Peyer's patch (tissue), 4 donors: ENCODE results near the gene DNAH3. TPM values are rescaled to one million over a fixed set of nuclear protein-coding genes. Genes with fewer than 3 reads are reported as not detected.
"Not testable (repeated sequence)": the region's sequence is repeated elsewhere in the genome, so short reads cannot be mapped to it uniquely, and the experiment has no call there.

Experiments
- DNase-seq, 3 donors: peaks; one replicate each; pipeline ENCODE4 v3.0.0-alpha.2; 2017 to 2019
- H3K27ac ChIP-seq, 4 donors: fragments of 200-600 bp; sonication (generic); one replicate each; pipeline ENCODE4 v1.5.1; 2016 to 2019
- H3K27me3 ChIP-seq, 2 donors: fragments of 200-600 bp; sonication (generic); one replicate each; pipeline ENCODE4 v1.5.1; 2019
- H3K36me3 ChIP-seq, 3 donors: fragments of 200-600 bp; sonication (generic); one replicate each; pipeline ENCODE4 v1.5.1; 2016 to 2019
- H3K4me1 ChIP-seq, 4 donors: fragments of 200-600 bp; sonication (generic); one replicate each; pipeline ENCODE4 v1.5.1; 2016 to 2019
- H3K4me3 ChIP-seq, 4 donors: fragments of 200-600 bp; sonication (generic); 1 replicate in 3 of 4; 2 replicates in 1 of 4; pipeline ENCODE4 v1.5.1; 2016 to 2019; ENCODE audit warnings: mild to moderate bottlenecking in 1 of 4
- H3K9me3 ChIP-seq, 4 donors: fragments of 200-600 bp; sonication (generic); one replicate each; pipeline ENCODE4 v1.5.1; 2016 to 2019; ENCODE audit warnings: mild to moderate bottlenecking in 1 of 4
- POLR2A ChIP-seq, 2 donors: fragments of 450-650 bp; IDR thresholded peaks; one replicate each; pipeline ENCODE4 v1.5.1; 2017; ENCODE audit warnings: antibody characterized with exemption in 2 of 2, mild to moderate bottlenecking in 2 of 2, moderate library complexity in 2 of 2
- total RNA-seq, 4 donors: library from RNA; depleted of rRNA; stranded (reverse); fragments of >200 nt; gene quantifications; one replicate each; pipeline ENCODE4 v1.1.0, GENCODE V29; 2016
- TF ChIP-seq, protein P1 (sequence below), 6 experiments: fragments of 450-650 bp in 4 of 6; fragments of 200-600 bp in 2 of 6; sonication (generic) in 1 of 6; IDR thresholded peaks; one replicate each; pipeline ENCODE4 v1.5.1; 2017 to 2019; ENCODE audit warnings: antibody characterized with exemption in 6 of 6, mild to moderate bottlenecking in 3 of 6, moderate library complexity in 1 of 6

The DNAH3 gene
- total RNA-seq, 4 donors from 2014 or later: 2.1 to 6.7 (median 4.5) TPM

DNA sequence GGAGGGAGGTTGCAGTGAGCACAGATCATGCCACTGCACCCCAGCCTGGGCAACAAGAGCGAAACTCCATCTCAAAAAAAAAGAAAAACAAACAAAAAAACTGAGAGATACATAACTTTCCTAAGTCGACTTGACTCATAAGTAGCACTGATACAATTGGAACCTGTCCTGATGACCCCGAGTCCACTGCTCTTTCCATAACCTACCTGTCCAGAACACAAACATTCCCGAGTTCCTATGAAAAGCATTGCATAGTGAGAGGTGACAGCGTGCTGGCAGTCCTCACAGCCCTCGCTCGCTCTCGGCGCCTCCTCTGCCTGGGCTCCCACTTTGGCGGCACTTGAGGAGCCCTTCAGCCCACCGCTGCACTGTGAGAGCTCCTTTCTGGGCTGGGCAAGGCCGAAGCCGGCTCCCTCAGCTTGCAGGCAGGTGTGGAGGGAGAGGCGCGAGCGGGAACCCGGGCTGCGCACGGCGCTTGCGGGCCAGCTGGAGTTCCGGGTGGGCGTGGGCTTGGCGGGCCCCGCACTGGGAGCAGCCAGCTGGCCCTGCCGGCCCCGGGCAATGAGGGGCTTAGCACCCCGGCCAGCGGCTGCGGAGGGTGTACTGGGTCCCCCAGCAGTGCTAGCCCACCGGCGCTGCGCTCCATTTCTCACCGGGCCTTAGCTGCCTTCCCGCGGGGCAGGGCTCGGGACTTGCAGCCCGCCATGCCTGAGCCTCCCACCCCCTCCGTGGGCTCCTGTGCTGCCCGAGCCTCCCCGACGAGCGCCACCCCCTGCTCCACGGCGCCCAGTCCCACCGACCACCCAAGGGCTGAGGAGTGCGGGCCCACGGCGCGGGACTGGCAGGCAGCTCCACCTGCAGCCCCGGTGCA is 1.7 kb upstream of the DNAH3 start:
- H3K27me3 ChIP-seq, H3K4me1 ChIP-seq, H3K4me3 ChIP-seq, H3K36me3 ChIP-seq, H3K27ac ChIP-seq, DNase-seq, H3K9me3 ChIP-seq: not testable (repeated sequence)

DNA sequence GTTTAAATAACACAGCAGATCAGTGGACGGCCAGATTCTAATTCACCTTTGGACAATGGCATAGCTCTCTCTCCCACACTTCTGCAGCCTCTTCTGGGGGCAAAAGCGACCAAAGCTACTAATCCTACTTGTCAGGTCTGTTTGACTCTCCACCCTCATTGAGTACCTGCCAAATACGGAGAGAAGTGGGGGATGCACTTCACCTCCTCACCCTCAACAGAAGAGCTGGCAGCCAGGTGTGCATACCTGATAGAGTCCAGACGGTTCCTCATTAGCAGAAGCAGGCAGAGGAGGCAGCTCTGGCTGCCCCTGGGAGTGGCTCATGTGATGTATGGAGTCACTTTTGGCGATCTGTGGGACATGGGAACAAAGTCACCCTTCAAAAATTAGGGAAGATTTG is 4.9 kb downstream of the DNAH3 start:
- Histone ChIP-seq H3K4me1 (no peaks in the 10 kb centered on the region), H3K9me3 (no peaks in the 10 kb centered on the region), H3K27ac (no peak overlapping the region), H3K27me3 (no peaks in the 10 kb centered on the region), H3K4me3 (no peak overlapping the region), H3K36me3 (no peaks in the 10 kb centered on the region)
- DNase-seq: no peak
- TF ChIP-seq, protein P1, sequence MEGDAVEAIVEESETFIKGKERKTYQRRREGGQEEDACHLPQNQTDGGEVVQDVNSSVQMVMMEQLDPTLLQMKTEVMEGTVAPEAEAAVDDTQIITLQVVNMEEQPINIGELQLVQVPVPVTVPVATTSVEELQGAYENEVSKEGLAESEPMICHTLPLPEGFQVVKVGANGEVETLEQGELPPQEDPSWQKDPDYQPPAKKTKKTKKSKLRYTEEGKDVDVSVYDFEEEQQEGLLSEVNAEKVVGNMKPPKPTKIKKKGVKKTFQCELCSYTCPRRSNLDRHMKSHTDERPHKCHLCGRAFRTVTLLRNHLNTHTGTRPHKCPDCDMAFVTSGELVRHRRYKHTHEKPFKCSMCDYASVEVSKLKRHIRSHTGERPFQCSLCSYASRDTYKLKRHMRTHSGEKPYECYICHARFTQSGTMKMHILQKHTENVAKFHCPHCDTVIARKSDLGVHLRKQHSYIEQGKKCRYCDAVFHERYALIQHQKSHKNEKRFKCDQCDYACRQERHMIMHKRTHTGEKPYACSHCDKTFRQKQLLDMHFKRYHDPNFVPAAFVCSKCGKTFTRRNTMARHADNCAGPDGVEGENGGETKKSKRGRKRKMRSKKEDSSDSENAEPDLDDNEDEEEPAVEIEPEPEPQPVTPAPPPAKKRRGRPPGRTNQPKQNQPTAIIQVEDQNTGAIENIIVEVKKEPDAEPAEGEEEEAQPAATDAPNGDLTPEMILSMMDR (IDR thresholded peaks at IDR 0.05): no peak
- no peak for TF ChIP-seq POLR2A (IDR thresholded peaks at IDR 0.05)

DNA sequence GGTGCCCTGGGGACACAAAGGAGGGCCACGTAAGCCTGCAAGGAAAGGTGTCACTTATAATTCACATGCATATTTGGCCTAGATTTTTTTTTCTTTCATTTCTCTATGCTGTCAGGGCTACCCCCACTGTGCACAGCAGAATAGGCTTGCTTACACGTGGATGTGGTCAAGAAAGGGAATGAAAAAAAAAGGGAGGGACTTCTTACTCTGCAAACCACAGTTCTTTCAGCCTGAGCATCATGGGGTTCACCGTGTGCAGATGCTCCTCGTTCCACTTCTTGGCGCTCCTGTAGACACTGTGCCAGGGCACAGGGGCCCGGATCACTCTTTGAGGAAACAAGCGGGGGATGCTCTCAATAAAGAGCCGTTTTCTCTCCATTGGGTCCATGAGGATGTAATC is 16.6 kb downstream of the DNAH3 start:
- H3K27ac ChIP-seq: no peak overlapping the region
- DNase-seq: no peak
- H3K9me3 ChIP-seq: no peaks in the 10 kb centered on the region
- no peaks in the 10 kb centered on the region for H3K36me3 ChIP-seq
- TF ChIP-seq, protein P1 (IDR thresholded peaks at IDR 0.05): no peak
- TF ChIP-seq POLR2A (IDR thresholded peaks at IDR 0.05): no peak
- H3K4me1 ChIP-seq: no peaks in the 10 kb centered on the region
- H3K27me3 ChIP-seq: no peaks in the 10 kb centered on the region
- no peak overlapping the region for H3K4me3 ChIP-seq

DNA sequence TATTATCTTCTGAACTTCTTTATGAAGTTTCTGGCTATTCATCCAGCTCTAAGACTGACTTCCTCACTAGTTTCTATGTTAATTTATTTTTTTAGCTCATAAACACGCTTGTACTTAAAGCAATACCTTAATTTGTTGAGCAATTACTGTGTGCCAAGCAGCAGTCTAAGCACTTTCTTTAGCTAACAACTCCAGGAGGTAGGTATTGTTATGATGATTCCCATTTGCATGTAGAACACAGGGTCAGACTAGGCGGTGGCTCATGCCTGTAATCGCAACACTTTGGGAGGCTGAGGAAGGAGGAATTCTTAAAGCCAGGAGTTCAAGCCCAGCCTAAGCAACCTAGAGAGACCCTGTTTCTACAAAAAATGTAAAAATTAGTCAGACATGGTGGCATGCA is 19.8 kb downstream of the DNAH3 start:
- Histone ChIP-seq H3K4me1 (no peaks in the 10 kb centered on the region), H3K27me3 (no peaks in the 10 kb centered on the region), H3K4me3 (no peak overlapping the region), H3K36me3 (no peaks in the 10 kb centered on the region), H3K27ac (no peak overlapping the region), H3K9me3 (no peaks in the 10 kb centered on the region)
- TF ChIP-seq, protein P1 (IDR thresholded peaks at IDR 0.05): no peak
- no peak for TF ChIP-seq POLR2A (IDR thresholded peaks at IDR 0.05)
- no peak for DNase-seq

DNA sequence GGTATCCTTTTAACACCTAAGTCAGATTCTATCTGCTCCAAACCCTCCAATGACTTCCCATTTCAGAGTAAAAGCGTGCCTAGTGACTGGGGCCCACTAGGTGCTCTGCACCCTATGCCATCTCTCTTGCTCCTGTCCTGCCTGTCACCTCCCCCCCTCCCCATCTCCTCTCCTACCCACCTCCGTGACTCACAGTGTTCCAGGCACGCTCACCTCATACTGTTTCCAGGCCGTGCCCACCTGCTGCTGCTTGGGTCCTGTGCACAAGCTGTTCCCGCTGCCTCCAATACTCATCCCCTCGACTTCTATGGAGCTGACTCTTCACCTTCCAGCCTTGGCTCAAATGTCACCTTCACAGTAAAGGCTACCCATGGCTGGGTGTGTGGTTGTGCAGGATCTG is 21.7 kb downstream of the DNAH3 start:
- no peak for TF ChIP-seq POLR2A (IDR thresholded peaks at IDR 0.05)
- TF ChIP-seq, protein P1 (IDR thresholded peaks at IDR 0.05): no peak

DNA sequence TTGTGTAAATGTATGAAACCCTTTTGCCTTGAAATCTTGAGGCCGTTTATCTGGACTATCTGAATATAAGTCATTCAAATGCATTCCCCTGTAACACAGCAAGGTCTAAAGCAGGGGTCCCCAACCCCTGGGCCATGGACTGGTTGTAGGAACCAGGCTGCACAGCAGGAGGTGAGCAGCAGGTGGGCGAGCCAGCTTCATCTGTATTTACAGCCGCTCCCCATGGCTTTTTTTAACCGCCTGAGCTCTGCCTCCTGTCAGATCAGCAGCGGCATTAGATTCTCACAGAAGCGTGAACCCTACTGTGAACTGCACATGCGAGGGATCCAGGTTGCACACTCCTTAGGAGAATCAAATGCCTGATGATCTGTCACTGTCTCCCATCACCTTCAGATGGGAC is 24.1 kb downstream of the DNAH3 start:
- Histone ChIP-seq H3K4me3 (no peak overlapping the region), H3K9me3 (no peaks in the 10 kb centered on the region), H3K36me3 (no peaks in the 10 kb centered on the region), H3K4me1 (no peaks in the 10 kb centered on the region), H3K27ac (no peak overlapping the region), H3K27me3 (no peaks in the 10 kb centered on the region)
- no peak for DNase-seq
- no peak for TF ChIP-seq POLR2A (IDR thresholded peaks at IDR 0.05)
- TF ChIP-seq, protein P1 (IDR thresholded peaks at IDR 0.05): no peak

More for the DNA sequence above, 21.7 kb downstream of the DNAH3 start:
- Histone ChIP-seq H3K9me3 (no peaks in the 10 kb centered on the region), H3K36me3 (no peaks in the 10 kb centered on the region), H3K4me1 (no peaks in the 10 kb centered on the region), H3K4me3 (no peak overlapping the region), H3K27ac (no peak overlapping the region), H3K27me3 (no peaks in the 10 kb centered on the region)
- no peak for DNase-seq
